ENCODE measurements around the gene PMS1. TPM values are rescaled to one million over a fixed set of nuclear protein-coding genes. Genes with fewer than 3 reads are reported as not detected.

The PMS1 gene
- total RNA-seq, 4 donors from 2014 or later: 5.7 to 15.7 (median 11.0) TPM

DNA sequence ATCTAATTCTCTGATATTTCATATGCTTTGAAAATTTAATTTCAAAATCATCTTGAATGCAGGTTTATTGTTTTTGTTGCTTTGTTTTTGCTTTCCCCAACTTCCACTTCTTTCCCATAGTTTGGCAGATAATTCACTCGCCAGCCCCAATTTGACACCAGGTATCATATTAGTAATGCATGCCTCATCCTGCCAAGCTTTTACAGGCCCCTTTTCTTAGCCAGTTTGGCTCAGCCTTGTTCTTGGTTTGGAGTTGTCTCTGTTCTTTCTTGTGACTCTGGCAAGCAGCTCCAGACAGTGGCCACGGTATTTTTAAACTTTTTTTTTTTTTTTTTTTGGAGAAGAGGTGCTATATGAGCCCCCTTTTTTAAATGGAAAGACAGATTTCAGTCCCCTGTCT lies 65.3 kb downstream of the PMS1 start:
- WGBS: 55% methylated on average over 2 of the region's 2 CpGs
- H3K36me3 ChIP-seq: peaks cover 21% of the 10 kb centered on the region
- no peak overlapping the region for H3K27ac ChIP-seq

GRCh38 chr2:189851174-189851826 lies 67.0 kb downstream of the PMS1 start:
- Histone ChIP-seq H3K9me3 (no peaks in the 10 kb centered on the region), H3K4me3 (no peak overlapping the region), H3K27me3 (no peaks in the 10 kb centered on the region), H3K4me1 (no peaks in the 10 kb centered on the region), H3K27ac (no peak overlapping the region), H3K36me3 (peaks cover 6% of the 10 kb centered on the region)
- TF ChIP-seq POLR2A (IDR thresholded peaks at IDR 0.05): no peak
- TF ChIP-seq EP300 (IDR thresholded peaks at IDR 0.05): no peak
- TF ChIP-seq, protein P1, sequence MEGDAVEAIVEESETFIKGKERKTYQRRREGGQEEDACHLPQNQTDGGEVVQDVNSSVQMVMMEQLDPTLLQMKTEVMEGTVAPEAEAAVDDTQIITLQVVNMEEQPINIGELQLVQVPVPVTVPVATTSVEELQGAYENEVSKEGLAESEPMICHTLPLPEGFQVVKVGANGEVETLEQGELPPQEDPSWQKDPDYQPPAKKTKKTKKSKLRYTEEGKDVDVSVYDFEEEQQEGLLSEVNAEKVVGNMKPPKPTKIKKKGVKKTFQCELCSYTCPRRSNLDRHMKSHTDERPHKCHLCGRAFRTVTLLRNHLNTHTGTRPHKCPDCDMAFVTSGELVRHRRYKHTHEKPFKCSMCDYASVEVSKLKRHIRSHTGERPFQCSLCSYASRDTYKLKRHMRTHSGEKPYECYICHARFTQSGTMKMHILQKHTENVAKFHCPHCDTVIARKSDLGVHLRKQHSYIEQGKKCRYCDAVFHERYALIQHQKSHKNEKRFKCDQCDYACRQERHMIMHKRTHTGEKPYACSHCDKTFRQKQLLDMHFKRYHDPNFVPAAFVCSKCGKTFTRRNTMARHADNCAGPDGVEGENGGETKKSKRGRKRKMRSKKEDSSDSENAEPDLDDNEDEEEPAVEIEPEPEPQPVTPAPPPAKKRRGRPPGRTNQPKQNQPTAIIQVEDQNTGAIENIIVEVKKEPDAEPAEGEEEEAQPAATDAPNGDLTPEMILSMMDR (IDR thresholded peaks at IDR 0.05): no peak
- TF ChIP-seq POLR2AphosphoS5 (IDR thresholded peaks at IDR 0.05): no peak
- no peak for DNase-seq (ENCODE audit: low spot score in 2 of 2)
- WGBS: 56% methylated on average over 1 of the region's 1 CpG

More for the DNA sequence above, 65.3 kb downstream of the PMS1 start:
- H3K4me3 ChIP-seq: no peak overlapping the region
- DNase-seq (ENCODE audit: low spot score in 2 of 2): no peak
- TF ChIP-seq POLR2A (IDR thresholded peaks at IDR 0.05) (no peak), EP300 (IDR thresholded peaks at IDR 0.05) (no peak), POLR2AphosphoS5 (IDR thresholded peaks at IDR 0.05) (no peak)
- TF ChIP-seq, protein P1 (IDR thresholded peaks at IDR 0.05): no peak
- H3K27me3 ChIP-seq: no peaks in the 10 kb centered on the region
- no peaks in the 10 kb centered on the region for H3K9me3 ChIP-seq
- no peaks in the 10 kb centered on the region for H3K4me1 ChIP-seq

DNA sequence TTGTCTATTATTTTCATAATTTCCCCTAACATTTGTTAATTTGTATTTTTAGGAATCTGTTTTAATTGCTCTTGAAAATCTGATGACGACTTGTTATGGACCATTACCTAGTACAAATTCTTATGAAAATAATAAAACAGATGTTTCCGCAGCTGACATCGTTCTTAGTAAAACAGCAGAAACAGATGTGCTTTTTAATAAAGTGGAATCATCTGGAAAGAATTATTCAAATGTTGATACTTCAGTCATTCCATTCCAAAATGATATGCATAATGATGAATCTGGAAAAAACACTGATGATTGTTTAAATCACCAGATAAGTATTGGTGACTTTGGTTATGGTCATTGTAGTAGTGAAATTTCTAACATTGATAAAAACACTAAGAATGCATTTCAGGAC lies 69.9 kb downstream of the PMS1 start:
- no peak for DNase-seq (ENCODE audit: low spot score in 2 of 2)
- no peak overlapping the region for H3K4me3 ChIP-seq
- H3K9me3 ChIP-seq: no peaks in the 10 kb centered on the region
- 89% methylated on average over 3 of the region's 3 CpGs for WGBS
- no peaks in the 10 kb centered on the region for H3K4me1 ChIP-seq
- H3K27me3 ChIP-seq: no peaks in the 10 kb centered on the region
- no peaks in the 10 kb centered on the region for H3K36me3 ChIP-seq
- TF ChIP-seq, protein P1 (IDR thresholded peaks at IDR 0.05): no peak
- no peak for TF ChIP-seq EP300 (IDR thresholded peaks at IDR 0.05)
- TF ChIP-seq POLR2AphosphoS5 (IDR thresholded peaks at IDR 0.05): no peak
- no peak for TF ChIP-seq POLR2A (IDR thresholded peaks at IDR 0.05)
- no peak overlapping the region for H3K27ac ChIP-seq

DNA sequence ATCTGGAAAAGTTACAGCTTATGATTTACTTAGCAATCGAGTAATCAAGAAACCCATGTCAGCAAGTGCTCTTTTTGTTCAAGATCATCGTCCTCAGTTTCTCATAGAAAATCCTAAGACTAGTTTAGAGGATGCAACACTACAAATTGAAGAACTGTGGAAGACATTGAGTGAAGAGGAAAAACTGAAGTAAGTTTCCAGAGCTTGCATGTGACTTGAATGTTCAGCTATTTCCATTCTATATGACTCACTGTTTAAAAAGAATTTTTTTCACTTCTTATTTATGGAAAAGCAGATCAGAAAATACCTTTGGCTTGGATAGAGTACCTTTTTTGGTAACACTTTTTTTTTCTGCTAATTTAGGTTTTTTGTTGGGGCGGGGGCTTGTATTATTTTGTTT lies 70.7 kb downstream of the PMS1 start:
- Histone ChIP-seq H3K27ac (no peak overlapping the region), H3K27me3 (no peaks in the 10 kb centered on the region), H3K4me3 (no peak overlapping the region), H3K9me3 (no peaks in the 10 kb centered on the region), H3K36me3 (no peaks in the 10 kb centered on the region), H3K4me1 (no peaks in the 10 kb centered on the region)
- 94% methylated on average over 3 of the region's 3 CpGs for WGBS
- no peak for DNase-seq (ENCODE audit: low spot score in 2 of 2)
- no peak for TF ChIP-seq EP300 (IDR thresholded peaks at IDR 0.05)
- TF ChIP-seq, protein P1 (IDR thresholded peaks at IDR 0.05): no peak

DNA sequence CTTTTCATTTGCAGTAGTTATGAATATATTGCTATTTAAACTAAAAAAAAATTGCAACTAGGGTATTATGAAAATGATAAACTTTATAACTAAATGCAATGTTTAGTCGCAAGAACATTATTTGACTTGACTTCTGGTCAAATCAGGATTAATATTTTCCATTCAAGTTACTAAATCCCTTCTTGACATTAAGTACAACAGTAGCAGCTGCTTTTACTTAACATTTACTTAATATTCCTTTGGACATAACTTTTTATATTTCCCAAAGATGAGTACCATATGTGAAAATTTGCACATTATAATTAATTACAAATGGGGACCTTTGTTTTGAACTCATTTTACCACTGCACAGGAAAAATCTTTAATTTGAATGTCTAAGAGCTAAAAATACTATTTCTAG lies 74.0 kb downstream of the PMS1 start:
- Histone ChIP-seq H3K27me3 (no peaks in the 10 kb centered on the region), H3K27ac (no peak overlapping the region), H3K4me1 (no peaks in the 10 kb centered on the region), H3K4me3 (no peak overlapping the region), H3K9me3 (no peaks in the 10 kb centered on the region), H3K36me3 (no peaks in the 10 kb centered on the region)
- TF ChIP-seq, protein P1 (IDR thresholded peaks at IDR 0.05): no peak
- TF ChIP-seq POLR2A (IDR thresholded peaks at IDR 0.05) (no peak), POLR2AphosphoS5 (IDR thresholded peaks at IDR 0.05) (no peak), EP300 (IDR thresholded peaks at IDR 0.05) (no peak)
- 70% methylated on average over 1 of the region's 1 CpG for WGBS
- DNase-seq (ENCODE audit: low spot score in 2 of 2): no peak

All from suprapubic skin (tissue), 4 donors.